HUES64 (cell line): ENCODE measurements around the gene CC2D2A.

Experiments
- H3K27ac ChIP-seq: 2 replicates; pipeline ENCODE4 v1.7.0; 2013; ENCODE audit warnings: low read depth, low read length, inconsistent platforms
- H3K27me3 ChIP-seq: 2 replicates; pipeline ENCODE4 v1.6.1; 2013; ENCODE audit warnings: mild to moderate bottlenecking, low read length; ENCODE audit not compliant: insufficient read depth
- H3K36me3 ChIP-seq: 2 replicates; pipeline ENCODE4 v1.6.1; 2013; ENCODE audit warnings: mild to moderate bottlenecking, low read length; ENCODE audit not compliant: insufficient read depth
- H3K4me1 ChIP-seq: 2 replicates; pipeline ENCODE4 v1.6.1; 2013; ENCODE audit warnings: mild to moderate bottlenecking, low read length, moderate library complexity; ENCODE audit not compliant: insufficient read depth
- H3K4me3 ChIP-seq: 2 replicates; pipeline ENCODE4 v1.5.1; 2013; ENCODE audit warnings: mild to moderate bottlenecking, low read length, moderate library complexity
- H3K9ac ChIP-seq: 2 replicates; pipeline ENCODE4 v1.6.1; 2013; ENCODE audit warnings: mild to moderate bottlenecking, low read depth, low read length
- H3K9me3 ChIP-seq: 2 replicates; pipeline ENCODE4 v1.6.1; 2013; ENCODE audit warnings: low read depth, low read length; ENCODE audit not compliant: insufficient read depth
- WGBS: fragments of 150-250, 120-280 bp; methylation state at CpG from one replicate; pipeline ENCODE4 v1.1.7; 2013; ENCODE audit warnings: missing lambda C conversion rate; 5-methylcytosine and 5-hydroxymethylcytosine counted together

CC2D2A gene

GRCh38 chr4:15443371-15444160, 26.1 kb upstream of the CC2D2A start:
- Histone ChIP-seq H3K9me3 (no peaks in the 10 kb centered on the region), H3K27me3 (no peaks in the 10 kb centered on the region), H3K27ac (no peak overlapping the region), H3K9ac (no peak overlapping the region), H3K36me3 (no peaks in the 10 kb centered on the region), H3K4me1 (no peaks in the 10 kb centered on the region), H3K4me3 (no peak overlapping the region)
- 89% methylated on average over 1 of the region's 2 CpGs for WGBS

GRCh38 chr4:15444276-15444675, 25.4 kb upstream of the CC2D2A start:
- H3K36me3 ChIP-seq, result no peaks in the 10 kb centered on the region
- no peak overlapping the region for H3K27ac ChIP-seq
- H3K4me1 ChIP-seq, result no peaks in the 10 kb centered on the region
- no peak overlapping the region for H3K4me3 ChIP-seq
- 97% methylated on average over 7 of the region's 7 CpGs for WGBS
- H3K9ac ChIP-seq, result no peak overlapping the region
- H3K27me3 ChIP-seq, result no peaks in the 10 kb centered on the region
- H3K9me3 ChIP-seq, result no peaks in the 10 kb centered on the region

- Histone ChIP-seq H3K4me1 (no peaks in the 10 kb centered on the region), H3K27me3 (no peaks in the 10 kb centered on the region), H3K9ac (no peak overlapping the region), H3K36me3 (no peaks in the 10 kb centered on the region), H3K27ac (no peak overlapping the region), H3K4me3 (no peak overlapping the region), H3K9me3 (no peaks in the 10 kb centered on the region)
- 93% methylated on average over 2 of the region's 4 CpGs for WGBS
Measured at GRCh38 chr4:15444879-15445547, 24.7 kb upstream of the CC2D2A start.

- H3K36me3 ChIP-seq, result no peaks in the 10 kb centered on the region
- H3K27me3 ChIP-seq, result no peaks in the 10 kb centered on the region
- H3K4me3 ChIP-seq, result no peak overlapping the region
- WGBS, result 100% methylated on average over 1 of the region's 1 CpG
- no peak overlapping the region for H3K9ac ChIP-seq
- no peak overlapping the region for H3K27ac ChIP-seq
- H3K9me3 ChIP-seq, result no peaks in the 10 kb centered on the region
- no peaks in the 10 kb centered on the region; the same call in 1 of the 2 replicates for H3K4me1 ChIP-seq
Measured at GRCh38 chr4:15451181-15451865, 18.4 kb upstream of the CC2D2A start.

- Histone ChIP-seq H3K4me1 (no peaks in the 10 kb centered on the region; the same call in 1 of the 2 replicates), H3K27me3 (no peaks in the 10 kb centered on the region), H3K27ac (no peak overlapping the region), H3K9me3 (no peaks in the 10 kb centered on the region), H3K9ac (no peak overlapping the region), H3K36me3 (no peaks in the 10 kb centered on the region), H3K4me3 (no peak overlapping the region)
- 92% methylated on average over 4 of the region's 4 CpGs for WGBS
Measured at GRCh38 chr4:15451866-15452765, 17.6 kb upstream of the CC2D2A start.

- H3K27me3 ChIP-seq, result no peaks in the 10 kb centered on the region
- no peaks in the 10 kb centered on the region for H3K36me3 ChIP-seq
- no peak overlapping the region for H3K4me3 ChIP-seq
- H3K9me3 ChIP-seq, result no peaks in the 10 kb centered on the region
- no peaks in the 10 kb centered on the region; the same call in 1 of the 2 replicates for H3K4me1 ChIP-seq
- WGBS, result 95% methylated on average over 3 of the region's 3 CpGs
- no peak overlapping the region for H3K9ac ChIP-seq
- H3K27ac ChIP-seq, result no peak overlapping the region
Measured at GRCh38 chr4:15455290-15455689, 14.4 kb upstream of the CC2D2A start.

- Histone ChIP-seq H3K4me3 (no peak overlapping the region), H3K36me3 (no peaks in the 10 kb centered on the region), H3K4me1 (no peaks in the 10 kb centered on the region), H3K27ac (no peak overlapping the region), H3K27me3 (no peaks in the 10 kb centered on the region), H3K9me3 (no peaks in the 10 kb centered on the region), H3K9ac (no peak overlapping the region)
- 42% methylated on average over 6 of the region's 7 CpGs for WGBS
Measured at GRCh38 chr4:15457406-15458201, 12.1 kb upstream of the CC2D2A start.

GRCh38 chr4:15458616-15459015, 11.1 kb upstream of the CC2D2A start:
- Histone ChIP-seq H3K9ac (no peak overlapping the region), H3K9me3 (no peaks in the 10 kb centered on the region), H3K27me3 (no peaks in the 10 kb centered on the region), H3K4me1 (no peaks in the 10 kb centered on the region), H3K4me3 (no peak overlapping the region), H3K27ac (no peak overlapping the region), H3K36me3 (no peaks in the 10 kb centered on the region)
- 92% methylated on average over 2 of the region's 2 CpGs for WGBS

- Histone ChIP-seq H3K36me3 (no peaks in the 10 kb centered on the region), H3K27ac (no peak overlapping the region), H3K4me1 (no peaks in the 10 kb centered on the region), H3K9ac (no peak overlapping the region), H3K27me3 (no peaks in the 10 kb centered on the region), H3K9me3 (no peaks in the 10 kb centered on the region), H3K4me3 (no peak overlapping the region)
Measured at GRCh38 chr4:15459706-15460105, 10.0 kb upstream of the CC2D2A start.

- no peak overlapping the region for H3K9ac ChIP-seq
- H3K27ac ChIP-seq, result no peak overlapping the region
- H3K4me1 ChIP-seq, result peaks cover 12% of the 10 kb centered on the region
- no peak overlapping the region for H3K4me3 ChIP-seq
- WGBS, result 100% methylated on average over 1 of the region's 1 CpG
- H3K9me3 ChIP-seq, result no peaks in the 10 kb centered on the region
- H3K27me3 ChIP-seq, result no peaks in the 10 kb centered on the region
- no peaks in the 10 kb centered on the region for H3K36me3 ChIP-seq
Measured at GRCh38 chr4:15466596-15466995, 3.1 kb upstream of the CC2D2A start.
